ENCODE data around the gene RRP36.

RRP36 gene

GRCh38 chr6:43074847-43075669 is 53.6 kb downstream of the RRP36 start:
- no peak for DNase-seq

GRCh38 chr6:43075670-43076463 is 54.4 kb downstream of the RRP36 start, which contains the start of gene PTK7:
PTK7 (plus strand) TSS chr6:43076314; CDS start chr6:43076489, 175 bp downstream.
- no peak for DNase-seq

- no peak for DNase-seq
These were observed 55.3 kb downstream of the RRP36 start for GRCh38 chr6:43076464-43077332.

DNA sequence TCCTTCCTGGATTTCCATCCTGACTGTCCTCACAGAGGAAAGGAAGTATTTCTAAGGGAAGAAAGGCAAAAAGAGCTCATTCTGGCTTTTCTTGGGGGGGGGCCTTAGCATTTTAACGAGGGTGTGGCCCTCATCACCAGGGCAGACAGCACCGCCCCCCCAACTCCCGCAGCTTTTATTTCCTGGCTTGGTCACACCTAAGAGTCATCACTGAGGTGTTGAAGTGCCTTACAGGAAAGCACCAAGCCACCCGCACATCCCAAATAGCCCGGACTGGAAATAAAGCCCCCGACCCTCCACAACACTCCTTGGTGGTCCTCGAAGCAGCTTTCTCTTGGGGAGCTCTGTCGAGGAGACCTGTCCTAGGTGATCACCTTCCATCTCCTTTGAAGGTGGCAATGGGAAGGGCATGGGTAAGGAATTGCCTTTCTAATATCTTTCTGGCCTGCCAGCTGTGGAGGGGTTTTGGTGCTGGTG is 55.9 kb downstream of the RRP36 start:
- DNase-seq = no peak

DNA sequence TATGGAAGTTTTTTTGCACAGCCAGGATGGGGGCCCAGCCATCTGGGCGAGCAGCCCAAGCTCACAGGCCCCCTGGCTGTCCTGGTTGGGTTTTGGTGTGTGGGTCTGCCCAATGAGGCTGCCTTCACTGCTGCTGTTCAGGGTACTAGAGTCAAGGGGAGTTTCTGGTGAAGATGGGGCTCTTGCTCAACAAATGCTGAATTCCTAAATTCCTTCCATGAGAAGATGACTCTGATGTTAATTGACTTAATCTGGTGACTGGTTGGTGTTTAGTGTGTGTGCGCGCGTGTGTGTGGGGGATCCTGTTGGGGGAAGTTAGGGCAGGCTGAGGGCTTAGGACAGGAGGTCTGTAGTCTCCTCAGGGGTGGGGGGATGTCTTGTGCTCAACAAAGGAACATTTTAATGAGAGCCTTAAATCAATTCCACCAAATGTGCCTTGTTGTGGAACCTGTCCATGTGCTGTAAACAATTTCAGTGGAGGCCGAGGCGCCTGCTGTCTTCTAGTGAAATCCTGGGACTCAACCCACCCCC is 56.6 kb downstream of the RRP36 start:
- no peak for DNase-seq

DNA sequence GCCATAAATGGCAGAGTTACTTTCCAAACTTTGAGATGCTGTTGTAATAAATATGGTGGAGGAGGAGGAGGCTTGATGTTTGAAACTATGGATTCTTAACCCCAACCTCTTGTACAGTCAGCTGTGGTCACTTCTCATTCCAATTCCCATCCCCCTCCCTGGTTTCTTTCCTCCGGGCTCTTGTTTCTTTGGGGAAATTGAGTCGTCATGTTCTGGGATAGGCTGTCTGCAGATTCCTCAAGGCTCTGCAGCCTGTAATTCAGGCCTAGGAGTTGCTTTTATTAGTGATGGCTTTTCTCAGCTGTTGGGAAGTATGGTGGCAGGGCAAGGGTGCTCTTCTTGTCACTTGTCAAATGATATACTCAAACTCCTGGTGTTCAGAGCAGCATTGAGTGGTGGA is 57.3 kb downstream of the RRP36 start:
- DNase-seq = no peak

All from AML-193 (cell line).